ENCODE measurements around the gene PELI2.
A peak's percentile ranks its signal among the peaks of the same experiment; 100 is the strongest.

PELI2 gene

GRCh38 chr14:56299306-56299984 is 181.2 kb downstream of the PELI2 start:
- DNase-seq (ENCODE audit: low spot score) = no peak

DNA sequence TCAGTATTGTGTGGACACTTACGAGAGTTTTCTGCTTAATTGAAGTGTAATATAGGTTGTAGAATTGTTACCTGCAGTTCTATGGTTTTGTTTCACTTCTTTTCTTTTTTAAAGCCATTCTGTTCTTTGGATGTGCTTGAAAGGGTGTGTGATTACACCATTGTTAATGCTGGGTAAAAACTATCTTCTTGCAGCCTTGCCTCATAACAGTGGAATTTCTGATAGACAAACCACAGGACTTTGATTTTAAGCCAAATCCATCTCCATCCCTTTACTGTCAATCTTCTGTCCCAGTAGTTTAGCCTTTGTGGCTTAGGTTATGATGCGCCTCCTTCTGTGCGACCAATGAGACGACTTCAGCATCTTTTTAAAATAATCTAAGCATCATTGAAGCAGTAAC is 182.3 kb downstream of the PELI2 start:
- no peak for DNase-seq (ENCODE audit: low spot score)

GRCh38 chr14:56304456-56304855 is 186.2 kb downstream of the PELI2 start:
- no peak for DNase-seq (ENCODE audit: low spot score)

DNA sequence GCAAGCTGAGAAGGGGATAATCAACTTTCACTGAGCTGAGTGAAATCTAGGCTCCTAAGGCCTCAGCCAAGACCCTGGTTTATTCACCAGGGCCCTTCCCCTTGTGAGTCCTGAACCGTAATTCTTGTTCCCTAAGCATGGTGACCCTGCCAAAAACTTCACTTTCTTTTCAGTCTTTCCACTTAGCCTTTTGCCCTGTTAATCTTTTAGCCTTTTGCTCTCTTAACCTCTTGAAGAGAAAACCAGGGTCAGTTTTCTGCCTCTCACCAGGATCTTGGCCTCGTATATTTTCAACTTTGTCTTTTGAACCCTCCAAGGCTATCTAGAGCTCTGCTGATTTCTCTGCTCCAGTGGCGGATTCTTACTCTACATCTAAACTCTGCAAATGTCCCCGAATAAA is 191.0 kb downstream of the PELI2 start:
- DNase-seq (ENCODE audit: low spot score) = no peak

GRCh38 chr14:56310643-56311042 is 192.4 kb downstream of the PELI2 start:
- no peak for DNase-seq (ENCODE audit: low spot score)

- DNase-seq (ENCODE audit: low spot score) = no peak
Observed at GRCh38 chr14:56313789-56314188, 195.6 kb downstream of the PELI2 start.

- no peak for DNase-seq (ENCODE audit: low spot score)
Observed at GRCh38 chr14:56318393-56319115, 200.3 kb downstream of the PELI2 start.

GRCh38 chr14:56321861-56322260 is 203.7 kb downstream of the PELI2 start:
- no peak for DNase-seq (ENCODE audit: low spot score)

GRCh38 chr14:56322531-56322930 is 204.3 kb downstream of the PELI2 start:
- no peak for DNase-seq (ENCODE audit: low spot score)

GRCh38 chr14:56324454-56324853 is 206.2 kb downstream of the PELI2 start:
- no peak for DNase-seq (ENCODE audit: low spot score)

DNA sequence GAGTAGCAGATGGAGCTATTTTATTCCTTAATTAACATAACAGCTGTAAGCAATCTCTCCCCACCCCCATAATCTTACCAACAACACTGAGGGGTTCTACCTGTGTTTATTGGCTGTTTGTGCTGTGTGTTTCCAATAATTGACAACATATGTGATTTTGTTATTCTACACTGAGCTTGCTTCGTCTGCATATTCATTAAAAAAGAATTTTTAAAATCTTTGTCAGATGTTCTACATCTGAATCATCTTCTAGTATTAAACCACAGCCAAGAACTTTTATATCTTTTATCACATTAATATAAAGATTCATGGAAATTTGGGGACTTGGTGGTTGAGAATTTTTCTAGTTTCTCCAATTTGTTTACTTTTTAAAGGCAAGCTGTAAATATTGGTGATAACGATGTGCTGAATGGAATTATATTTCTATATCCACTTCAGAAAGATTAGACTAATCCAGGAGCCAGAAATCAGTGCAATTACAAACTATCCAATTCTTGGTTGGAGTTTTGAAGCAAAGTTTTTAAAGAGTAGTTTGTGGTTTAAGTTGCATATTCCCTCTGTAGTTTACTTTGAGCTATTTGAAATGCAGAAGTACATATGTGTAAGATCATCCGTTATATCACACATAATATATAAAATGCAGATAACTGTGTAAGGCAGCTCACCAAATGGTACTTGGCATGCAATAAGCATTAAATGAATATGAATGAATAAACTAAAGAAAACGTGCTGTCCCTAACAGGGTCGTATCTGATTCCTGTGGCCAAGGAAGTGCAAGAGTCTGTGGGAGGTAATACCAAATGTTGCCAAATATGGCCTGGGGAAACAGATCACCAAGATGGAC is 206.9 kb downstream of the PELI2 start:
- DNase-seq (ENCODE audit: low spot score) = no peak

DNA sequence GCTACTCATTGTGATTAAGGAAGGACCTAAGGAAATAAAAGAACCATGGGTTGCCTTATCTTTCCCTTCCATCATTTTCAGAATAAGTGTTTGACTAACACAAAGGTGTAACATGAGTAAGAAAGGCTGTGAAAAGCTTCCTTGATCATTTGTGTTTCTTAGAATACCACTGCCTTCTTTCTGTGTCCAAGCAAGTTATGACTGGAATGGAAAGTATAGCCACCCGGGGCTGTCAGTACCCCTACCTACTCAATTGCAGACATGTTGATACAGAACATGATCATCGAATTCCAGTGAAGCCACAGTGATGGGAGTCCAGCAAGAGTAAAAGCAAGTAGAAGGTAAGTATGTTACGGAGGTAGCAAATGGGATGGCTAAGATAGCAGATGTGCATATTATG is 209.8 kb downstream of the PELI2 start:
- no peak for DNase-seq (ENCODE audit: low spot score)

- DNase-seq (ENCODE audit: low spot score) = no peak
Observed at GRCh38 chr14:56331592-56332216, 213.5 kb downstream of the PELI2 start.

GRCh38 chr14:56333359-56334292 is 215.4 kb downstream of the PELI2 start:
- DNase-seq (ENCODE audit: low spot score) = peak; percentile 32

- DNase-seq (ENCODE audit: low spot score) = no peak
Observed at GRCh38 chr14:56334458-56334857, 216.2 kb downstream of the PELI2 start.

DNA sequence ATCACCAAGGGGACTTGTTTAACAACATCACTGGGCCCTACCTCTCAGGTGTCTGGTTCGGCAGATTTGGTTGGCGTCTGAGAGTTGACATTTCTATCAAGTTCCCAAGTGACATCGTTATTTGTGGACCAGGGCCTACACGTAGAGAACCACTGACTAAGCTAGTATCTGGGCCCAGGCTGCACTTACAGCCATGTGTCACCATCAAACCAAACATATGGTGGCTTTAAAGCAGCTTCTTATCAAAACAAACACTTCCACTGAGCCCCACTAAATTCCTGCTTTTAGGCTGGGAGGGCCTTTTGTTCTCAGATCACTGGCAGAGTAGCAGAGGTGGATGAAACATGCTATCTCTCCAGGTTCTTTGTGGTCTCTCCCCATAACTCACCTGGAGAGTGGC is 220.5 kb downstream of the PELI2 start:
- no peak for DNase-seq (ENCODE audit: low spot score)

DNA sequence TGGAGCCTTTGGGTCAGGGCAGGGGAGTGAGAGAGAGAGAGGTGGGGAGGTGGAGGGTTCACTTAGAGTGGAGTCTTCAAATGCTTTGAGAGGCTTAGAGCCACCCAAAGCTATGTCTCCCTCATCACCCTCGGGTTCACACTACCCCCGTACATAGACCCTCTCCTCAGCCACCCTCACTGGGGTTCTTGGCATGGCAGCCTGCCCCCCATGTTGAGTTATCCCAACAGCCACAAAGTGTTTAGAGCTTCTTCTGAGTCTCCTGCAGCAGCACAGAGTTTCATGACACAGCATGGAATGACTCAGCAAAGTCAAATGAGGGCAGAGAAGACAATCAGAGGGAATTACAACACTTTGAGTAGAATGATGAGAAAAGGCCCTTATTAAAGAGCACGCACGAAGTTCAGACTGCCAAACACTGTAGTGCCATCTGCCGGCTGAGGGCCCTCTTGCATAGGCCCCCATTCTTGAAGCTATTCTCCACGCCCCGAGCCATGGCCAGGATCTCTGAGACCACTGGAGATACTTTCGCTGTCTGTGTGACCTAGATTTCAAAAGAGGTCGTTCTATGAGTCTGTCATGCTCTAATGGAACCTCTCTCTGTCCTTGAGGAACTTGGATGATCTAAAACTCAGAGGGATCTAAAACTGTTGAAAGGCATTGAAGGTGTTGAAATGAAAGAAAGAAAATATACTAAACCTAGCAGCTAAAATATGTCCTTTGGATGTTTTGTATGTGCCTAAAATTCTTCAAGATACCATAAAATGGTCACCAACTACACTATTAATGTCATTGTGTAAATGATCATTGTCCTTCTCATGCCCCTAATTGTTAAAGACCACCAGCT is 221.9 kb downstream of the PELI2 start:
- DNase-seq (ENCODE audit: low spot score) = peak; percentile 93

DNA sequence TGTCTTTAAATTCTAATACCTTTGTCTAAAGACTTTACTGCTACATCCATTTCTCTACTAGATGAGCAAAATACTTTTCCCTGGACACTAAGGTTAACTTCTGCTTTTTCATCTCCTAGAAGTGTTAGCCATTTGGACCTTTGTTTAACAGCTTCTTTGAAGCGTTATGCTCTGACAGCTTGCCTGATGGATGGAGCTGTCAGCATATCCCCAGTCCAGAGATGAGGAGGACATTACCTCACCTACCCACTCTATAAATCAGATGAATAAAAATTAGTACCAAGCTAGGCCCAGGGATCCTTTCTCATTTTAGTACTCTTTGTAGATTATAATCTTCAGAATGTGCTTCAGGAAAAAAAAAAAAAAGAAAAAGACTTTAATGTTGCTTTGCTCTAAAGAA is 222.7 kb downstream of the PELI2 start:
- DNase-seq (ENCODE audit: low spot score) = no peak

DNA sequence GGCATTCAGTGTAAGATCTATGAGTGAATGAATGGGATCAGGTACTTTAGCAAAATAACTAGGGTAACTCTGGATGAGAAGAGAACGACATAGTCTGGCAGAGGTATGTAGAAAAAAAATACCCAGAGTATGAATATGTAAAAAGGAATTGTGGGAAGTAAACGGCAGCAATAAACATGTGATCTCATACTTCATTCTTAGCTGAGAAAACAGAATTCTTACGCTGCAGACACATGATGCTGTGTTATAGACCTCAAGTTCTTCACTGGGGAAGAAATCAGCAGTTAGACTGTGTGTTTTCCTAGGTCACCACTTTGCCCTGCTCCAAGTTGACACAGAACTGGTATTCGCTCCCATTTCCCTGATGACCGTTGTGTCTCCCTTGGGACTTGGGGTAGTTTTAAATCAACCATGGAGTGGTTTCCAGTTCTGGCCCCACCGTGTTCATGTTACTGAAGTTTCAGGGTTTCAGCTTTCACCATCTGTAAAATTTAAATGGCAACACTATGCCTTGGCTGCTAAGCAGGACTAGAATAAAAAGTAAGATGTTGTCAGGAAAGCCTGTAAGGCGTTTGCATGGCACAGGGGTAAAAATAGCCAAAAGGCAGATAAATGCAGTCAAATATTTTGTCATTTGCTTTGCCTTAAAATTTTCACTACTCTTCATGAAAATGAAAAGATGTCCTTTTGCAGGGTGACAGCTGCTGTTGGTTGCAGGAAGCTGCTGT is 223.7 kb downstream of the PELI2 start:
- no peak for DNase-seq (ENCODE audit: low spot score)

DNA sequence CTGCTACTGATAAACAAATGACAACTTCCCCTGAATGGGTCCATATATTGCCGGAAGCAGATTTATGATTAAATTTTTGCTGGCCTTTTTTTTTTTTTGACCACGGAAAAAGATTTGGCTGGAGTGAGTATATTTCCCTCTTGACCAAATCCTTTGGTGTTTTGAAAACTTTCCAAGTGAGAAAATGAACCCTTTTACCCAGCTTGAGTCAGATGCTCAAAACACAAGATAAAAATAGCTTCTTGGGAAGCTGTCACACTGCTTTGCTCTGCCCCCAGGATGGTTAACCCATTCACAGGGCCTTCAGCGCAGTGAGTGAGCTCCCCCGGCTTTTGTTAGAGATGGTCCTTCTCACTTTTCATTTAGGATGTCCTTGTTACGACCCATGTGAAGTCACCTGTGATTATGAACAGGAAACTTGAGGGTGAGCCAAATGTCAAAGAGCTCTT is 224.3 kb downstream of the PELI2 start:
- DNase-seq (ENCODE audit: low spot score) = peak; percentile 39

All from pons (tissue), 1 donor.